ENCODE results near the gene TRPC6.

DNA sequence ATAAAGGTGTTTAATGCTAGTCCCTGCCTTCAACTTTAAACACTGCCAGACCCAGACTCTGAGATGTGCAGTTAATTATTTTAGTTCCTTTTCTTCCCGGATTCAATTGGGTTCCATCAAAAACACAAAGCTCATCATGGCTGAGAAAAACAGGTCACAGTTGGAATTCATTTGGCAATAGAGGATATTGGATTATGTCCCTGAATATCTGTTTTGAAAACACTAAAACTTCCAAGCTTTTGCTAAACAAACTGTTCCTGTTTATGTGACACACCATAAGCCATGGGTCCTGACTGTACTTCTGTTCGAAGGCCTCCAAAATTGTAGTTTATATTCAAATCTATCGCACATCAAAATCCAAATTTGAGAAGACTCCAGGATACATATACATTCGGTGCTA, 150.7 kb downstream of the TRPC6 start:
- TF ChIP-seq, protein P1, sequence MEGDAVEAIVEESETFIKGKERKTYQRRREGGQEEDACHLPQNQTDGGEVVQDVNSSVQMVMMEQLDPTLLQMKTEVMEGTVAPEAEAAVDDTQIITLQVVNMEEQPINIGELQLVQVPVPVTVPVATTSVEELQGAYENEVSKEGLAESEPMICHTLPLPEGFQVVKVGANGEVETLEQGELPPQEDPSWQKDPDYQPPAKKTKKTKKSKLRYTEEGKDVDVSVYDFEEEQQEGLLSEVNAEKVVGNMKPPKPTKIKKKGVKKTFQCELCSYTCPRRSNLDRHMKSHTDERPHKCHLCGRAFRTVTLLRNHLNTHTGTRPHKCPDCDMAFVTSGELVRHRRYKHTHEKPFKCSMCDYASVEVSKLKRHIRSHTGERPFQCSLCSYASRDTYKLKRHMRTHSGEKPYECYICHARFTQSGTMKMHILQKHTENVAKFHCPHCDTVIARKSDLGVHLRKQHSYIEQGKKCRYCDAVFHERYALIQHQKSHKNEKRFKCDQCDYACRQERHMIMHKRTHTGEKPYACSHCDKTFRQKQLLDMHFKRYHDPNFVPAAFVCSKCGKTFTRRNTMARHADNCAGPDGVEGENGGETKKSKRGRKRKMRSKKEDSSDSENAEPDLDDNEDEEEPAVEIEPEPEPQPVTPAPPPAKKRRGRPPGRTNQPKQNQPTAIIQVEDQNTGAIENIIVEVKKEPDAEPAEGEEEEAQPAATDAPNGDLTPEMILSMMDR (IDR thresholded peaks at IDR 0.05) = no peak
- no peak for TF ChIP-seq POLR2A (IDR thresholded peaks at IDR 0.05)
